Measurements from ENCODE around the gene NELL1.

Gene NELL1

GRCh38 chr11:21179770-21180169 is 510.4 kb downstream of the NELL1 start:
- no peaks in the 10 kb centered on the region for H3K27me3 Mint-ChIP-seq
- H3K9me3 Mint-ChIP-seq, result peaks cover 2 to 3% of the 10 kb centered on the region in 2 donors
- no peak overlapping the region for H3K4me3 Mint-ChIP-seq
- H3K36me3 Mint-ChIP-seq, result no peaks in the 10 kb centered on the region
- ATAC-seq (replicated peaks) (no peak), DNase-seq (no peak)
- no peaks in the 10 kb centered on the region for H3K4me1 Mint-ChIP-seq
- no peak overlapping the region for H3K27ac Mint-ChIP-seq

- Mint-ChIP-seq H3K9me3 (peaks cover 2 to 3% of the 10 kb centered on the region in 2 donors), H3K27ac (no peak overlapping the region), H3K27me3 (no peaks in the 10 kb centered on the region), H3K4me1 (no peaks in the 10 kb centered on the region), H3K36me3 (no peaks in the 10 kb centered on the region), H3K4me3 (no peak overlapping the region)
- ATAC-seq (replicated peaks) (no peak), DNase-seq (no peak)
Observed at GRCh38 chr11:21180182-21180581, 510.8 kb downstream of the NELL1 start.

- H3K9me3 Mint-ChIP-seq, result peaks cover 2 to 5% of the 10 kb centered on the region in 2 donors
- H3K4me1 Mint-ChIP-seq, result no peaks in the 10 kb centered on the region
- H3K36me3 Mint-ChIP-seq, result no peaks in the 10 kb centered on the region
- ATAC-seq (replicated peaks) (no peak), DNase-seq (no peak)
- no peaks in the 10 kb centered on the region for H3K27me3 Mint-ChIP-seq
- H3K4me3 Mint-ChIP-seq, result no peak overlapping the region
- no peak overlapping the region for H3K27ac Mint-ChIP-seq
Observed at GRCh38 chr11:21185959-21186358, 516.6 kb downstream of the NELL1 start.

GRCh38 chr11:21190181-21190580 is 520.8 kb downstream of the NELL1 start:
- ATAC-seq (replicated peaks), result no peak
- Mint-ChIP-seq H3K27me3 (no peaks in the 10 kb centered on the region), H3K4me3 (no peak overlapping the region), H3K9me3 (peaks cover 3 to 5% of the 10 kb centered on the region in 2 donors), H3K4me1 (no peaks in the 10 kb centered on the region), H3K36me3 (no peaks in the 10 kb centered on the region), H3K27ac (no peak overlapping the region)
- no peak for DNase-seq

- DNase-seq, result no peak
- H3K27ac Mint-ChIP-seq, result no peak overlapping the region
- H3K9me3 Mint-ChIP-seq, result peaks cover 7 to 10% of the 10 kb centered on the region in 2 donors
- ATAC-seq (replicated peaks), result no peak
- H3K4me3 Mint-ChIP-seq, result no peak overlapping the region
- H3K27me3 Mint-ChIP-seq, result no peaks in the 10 kb centered on the region
- no peaks in the 10 kb centered on the region for H3K36me3 Mint-ChIP-seq
- H3K4me1 Mint-ChIP-seq, result no peaks in the 10 kb centered on the region
Observed at GRCh38 chr11:21195995-21196394, 526.6 kb downstream of the NELL1 start.

- no peaks in the 10 kb centered on the region for H3K36me3 Mint-ChIP-seq
- H3K9me3 Mint-ChIP-seq, result peaks cover 12 to 16% of the 10 kb centered on the region in 2 donors
- no peak for DNase-seq
- H3K27ac Mint-ChIP-seq, result no peak overlapping the region
- H3K4me3 Mint-ChIP-seq, result no peak overlapping the region
- no peaks in the 10 kb centered on the region for H3K27me3 Mint-ChIP-seq
- H3K4me1 Mint-ChIP-seq, result no peaks in the 10 kb centered on the region
- no peak for ATAC-seq (replicated peaks)
Observed at GRCh38 chr11:21198498-21198897, 529.1 kb downstream of the NELL1 start.

- Mint-ChIP-seq H3K27ac (no peak overlapping the region), H3K4me1 (no peaks in the 10 kb centered on the region), H3K27me3 (no peaks in the 10 kb centered on the region), H3K9me3 (peaks cover 7 to 8% of the 10 kb centered on the region in 2 donors), H3K4me3 (no peak overlapping the region), H3K36me3 (no peaks in the 10 kb centered on the region)
- ATAC-seq (replicated peaks) (no peak), DNase-seq (no peak)
Observed at GRCh38 chr11:21205205-21205604, 535.8 kb downstream of the NELL1 start.

- no peak for ATAC-seq (replicated peaks)
- Mint-ChIP-seq H3K27me3 (no peaks in the 10 kb centered on the region), H3K36me3 (no peaks in the 10 kb centered on the region), H3K4me1 (no peaks in the 10 kb centered on the region), H3K9me3 (peaks cover 0 to 11% of the 10 kb centered on the region in 2 donors), H3K4me3 (no peak overlapping the region), H3K27ac (no peak overlapping the region)
- DNase-seq, result no peak
Observed at GRCh38 chr11:21225860-21226259, 556.5 kb downstream of the NELL1 start.

- ATAC-seq (replicated peaks), result no peak
- no peak overlapping the region for H3K4me3 Mint-ChIP-seq
- no peak for DNase-seq
- no peaks in the 10 kb centered on the region for H3K4me1 Mint-ChIP-seq
- no peak overlapping the region for H3K27ac Mint-ChIP-seq
- no peaks in the 10 kb centered on the region for H3K27me3 Mint-ChIP-seq
- H3K9me3 Mint-ChIP-seq, result peaks cover 0 to 3% of the 10 kb centered on the region in 2 donors
- no peaks in the 10 kb centered on the region for H3K36me3 Mint-ChIP-seq
Observed at GRCh38 chr11:21229224-21229623, 559.8 kb downstream of the NELL1 start.

- Mint-ChIP-seq H3K9me3 (peaks cover 0 to 6% of the 10 kb centered on the region in 2 donors), H3K4me3 (no peak overlapping the region), H3K4me1 (no peaks in the 10 kb centered on the region), H3K36me3 (no peaks in the 10 kb centered on the region), H3K27me3 (no peaks in the 10 kb centered on the region), H3K27ac (no peak overlapping the region)
- DNase-seq (no peak), ATAC-seq (replicated peaks) (no peak)
Observed at GRCh38 chr11:21250196-21250595, 580.8 kb downstream of the NELL1 start.

- ATAC-seq (replicated peaks) (no peak), DNase-seq (no peak)
- Mint-ChIP-seq H3K27ac (no peak overlapping the region), H3K9me3 (peaks cover 0 to 6% of the 10 kb centered on the region in 2 donors), H3K36me3 (no peaks in the 10 kb centered on the region), H3K27me3 (no peaks in the 10 kb centered on the region), H3K4me1 (no peaks in the 10 kb centered on the region), H3K4me3 (no peak overlapping the region)
Observed at GRCh38 chr11:21254055-21254454, 584.7 kb downstream of the NELL1 start.

- Mint-ChIP-seq H3K36me3 (no peaks in the 10 kb centered on the region), H3K27me3 (no peaks in the 10 kb centered on the region), H3K4me1 (no peaks in the 10 kb centered on the region), H3K27ac (no peak overlapping the region), H3K4me3 (no peak overlapping the region), H3K9me3 (peaks cover 0 to 8% of the 10 kb centered on the region in 2 donors)
- ATAC-seq (replicated peaks), result no peak
- no peak for DNase-seq
Observed at GRCh38 chr11:21254790-21255189, 585.4 kb downstream of the NELL1 start.

GRCh38 chr11:21257461-21257860 is 588.1 kb downstream of the NELL1 start:
- peaks cover 0 to 8% of the 10 kb centered on the region in 2 donors for H3K9me3 Mint-ChIP-seq
- DNase-seq (no peak), ATAC-seq (replicated peaks) (no peak)
- H3K4me1 Mint-ChIP-seq, result no peaks in the 10 kb centered on the region
- H3K36me3 Mint-ChIP-seq, result no peaks in the 10 kb centered on the region
- no peak overlapping the region for H3K27ac Mint-ChIP-seq
- no peak overlapping the region for H3K4me3 Mint-ChIP-seq
- no peaks in the 10 kb centered on the region for H3K27me3 Mint-ChIP-seq

GRCh38 chr11:21258414-21258813 is 589.0 kb downstream of the NELL1 start:
- H3K36me3 Mint-ChIP-seq, result no peaks in the 10 kb centered on the region
- H3K9me3 Mint-ChIP-seq, result peaks cover 0 to 8% of the 10 kb centered on the region in 2 donors
- H3K4me1 Mint-ChIP-seq, result no peaks in the 10 kb centered on the region
- no peak for DNase-seq
- no peak for ATAC-seq (replicated peaks)
- no peak overlapping the region for H3K27ac Mint-ChIP-seq
- no peaks in the 10 kb centered on the region for H3K27me3 Mint-ChIP-seq
- no peak overlapping the region for H3K4me3 Mint-ChIP-seq

GRCh38 chr11:21260101-21260500 is 590.7 kb downstream of the NELL1 start:
- DNase-seq, result no peak
- no peak overlapping the region for H3K27ac Mint-ChIP-seq
- no peaks in the 10 kb centered on the region for H3K27me3 Mint-ChIP-seq
- no peak overlapping the region for H3K4me3 Mint-ChIP-seq
- no peak for ATAC-seq (replicated peaks)
- H3K36me3 Mint-ChIP-seq, result no peaks in the 10 kb centered on the region
- no peaks in the 10 kb centered on the region for H3K4me1 Mint-ChIP-seq
- peaks cover 0 to 5% of the 10 kb centered on the region in 2 donors for H3K9me3 Mint-ChIP-seq

- Mint-ChIP-seq H3K4me1 (no peaks in the 10 kb centered on the region), H3K27ac (no peak overlapping the region), H3K9me3 (peaks cover 0 to 5% of the 10 kb centered on the region in 2 donors), H3K4me3 (no peak overlapping the region), H3K27me3 (no peaks in the 10 kb centered on the region), H3K36me3 (no peaks in the 10 kb centered on the region)
- ATAC-seq (replicated peaks) (no peak), DNase-seq (no peak)
Observed at GRCh38 chr11:21262992-21263391, 593.6 kb downstream of the NELL1 start.
